HEK293 (cell line): ENCODE measurements around the gene OR1I1.

ENCODE experiments used
- CTCF ChIA-PET: fragments of 350-600 bp; formaldehyde crosslinking; extraction: SDS; loops from one replicate; lab custom pipeline; 2021; ENCODE audit warnings: antibody characterized with exemption; lab: Yijun Ruan, JAX
- POLR2A ChIA-PET: fragments of 300-600 bp; formaldehyde crosslinking; extraction: SDS; loops from one replicate; lab custom pipeline; 2020; ENCODE audit warnings: antibody characterized with exemption, inconsistent platforms; lab: Yijun Ruan, JAX
- H3K27ac ChIP-seq: fragments of 200-500 bp; sonication (Bioruptor generic); 2 replicates; pipeline ENCODE4 v1.5.1; 2014; ENCODE audit warnings: low read depth, low read length, control low read depth, inconsistent platforms; ENCODE audit errors: extremely low read depth
- H3K36me3 ChIP-seq, 2 experiments: fragments of 200-500 bp in 1 of 2; sonication (Bioruptor generic) in 1 of 2; 1 replicate in 1 of 2; 2 replicates in 1 of 2; pipeline ENCODE4 v1.5.1; 2014 to 2017; ENCODE audit warnings: inconsistent platforms in 2 of 2, low read length in 2 of 2; ENCODE audit not compliant: control insufficient read depth in 2 of 2, insufficient read depth in 1 of 2
- H3K4me1 ChIP-seq: fragments of 200-500 bp; sonication (Bioruptor generic); 2 replicates; pipeline ENCODE4 v1.5.1; 2014; ENCODE audit warnings: mild to moderate bottlenecking, low read length, inconsistent platforms; ENCODE audit not compliant: control insufficient read depth, insufficient read depth
- H3K4me3 ChIP-seq: 2 replicates; pipeline ENCODE4 v1.5.1; 2011; ENCODE audit warnings: low read depth, mild to moderate bottlenecking, control low read depth, low read length, moderate library complexity
- H3K9me3 ChIP-seq: fragments of 200-500 bp; sonication (Bioruptor generic); 2 replicates; pipeline ENCODE4 v1.5.1; 2014; ENCODE audit warnings: low read depth, low read length, inconsistent platforms; ENCODE audit not compliant: control insufficient read depth, insufficient read depth
- BCL11A ChIP-seq: fragments of 450-650 bp; formaldehyde crosslinking; IDR thresholded peaks from 2 replicates; pipeline ENCODE4 v1.5.1; 2016; ENCODE audit warnings: low read depth, missing biosample characterization, missing genetic modification characterization
- HOXD13 ChIP-seq: sonication (generic); formaldehyde crosslinking; IDR thresholded peaks from 2 replicates; pipeline ENCODE4 v1.8.0; 2022; ENCODE audit warnings: missing genetic modification reagents, borderline replicate concordance
- KLF10 ChIP-seq: fragments of 450-650 bp; IDR thresholded peaks from 2 replicates; pipeline ENCODE4 v1.5.1; 2018; ENCODE audit warnings: missing biosample characterization, mild to moderate bottlenecking, missing genetic modification characterization
- KLF17 ChIP-seq: fragments of 450-650 bp; formaldehyde crosslinking; IDR thresholded peaks from 2 replicates; pipeline ENCODE4 v1.5.1; 2016; ENCODE audit warnings: missing biosample characterization, missing genetic modification characterization
- PRDM4 ChIP-seq: fragments of 450-650 bp; formaldehyde crosslinking; IDR thresholded peaks from 2 replicates; pipeline ENCODE4 v1.5.1; 2017; ENCODE audit warnings: missing biosample characterization, missing genetic modification characterization
- SCRT2 ChIP-seq: fragments of 450-650 bp; formaldehyde crosslinking; IDR thresholded peaks from 2 replicates; pipeline ENCODE4 v1.5.1; 2016; ENCODE audit warnings: missing biosample characterization, missing genetic modification characterization
- TCF7L2 ChIP-seq: IDR thresholded peaks from 2 replicates; pipeline ENCODE4 v1.6.1; 2011; ENCODE audit warnings: low read depth, mild to moderate bottlenecking, inconsistent platforms, low read length, moderate library complexity, borderline replicate concordance
- ZBTB44 ChIP-seq: fragments of 450-650 bp; IDR thresholded peaks from 2 replicates; pipeline ENCODE4 v1.5.1; 2018; ENCODE audit warnings: missing biosample characterization, mild to moderate bottlenecking, missing genetic modification characterization
- ZNF157 ChIP-seq: fragments of 450-650 bp; formaldehyde crosslinking; IDR thresholded peaks from 2 replicates; pipeline ENCODE4 v1.5.1; 2016; ENCODE audit warnings: missing biosample characterization, missing genetic modification characterization
- ZNF214 ChIP-seq: fragments of 450-650 bp; formaldehyde crosslinking; IDR thresholded peaks from 2 replicates; pipeline ENCODE4 v1.5.1; 2017; ENCODE audit warnings: missing biosample characterization, mild to moderate bottlenecking, missing genetic modification characterization, borderline replicate concordance
- ZNF223 ChIP-seq: fragments of 450-650 bp; formaldehyde crosslinking; IDR thresholded peaks from 2 replicates; pipeline ENCODE4 v1.5.1; 2016; ENCODE audit warnings: missing biosample characterization, missing genetic modification characterization
- ZNF311 ChIP-seq: fragments of 450-650 bp; formaldehyde crosslinking; IDR thresholded peaks from 2 replicates; pipeline ENCODE4 v1.5.1; 2017; ENCODE audit warnings: missing biosample characterization, missing genetic modification characterization, borderline replicate concordance
- ZNF350 ChIP-seq: fragments of 450-650 bp; formaldehyde crosslinking; IDR thresholded peaks from 2 replicates; pipeline ENCODE4 v1.5.0; 2017; ENCODE audit warnings: missing biosample characterization, mild to moderate bottlenecking, missing genetic modification characterization
- ZNF426 ChIP-seq: fragments of 450-650 bp; formaldehyde crosslinking; IDR thresholded peaks from 2 replicates; pipeline ENCODE4 v1.5.1; 2017; ENCODE audit warnings: missing biosample characterization, missing genetic modification characterization, mild to moderate bottlenecking, inconsistent platforms, moderate library complexity
- ZNF521 ChIP-seq: fragments of 450-650 bp; formaldehyde crosslinking; IDR thresholded peaks from 2 replicates; pipeline ENCODE4 v1.5.1; 2017; ENCODE audit warnings: missing biosample characterization, mild to moderate bottlenecking, missing genetic modification characterization
- ZNF530 ChIP-seq: fragments of 450-650 bp; formaldehyde crosslinking; IDR thresholded peaks from 2 replicates; pipeline ENCODE4 v1.5.1; 2016; ENCODE audit warnings: low read depth, missing biosample characterization, missing genetic modification characterization
- ZNF561 ChIP-seq: fragments of 450-650 bp; IDR thresholded peaks from 2 replicates; pipeline ENCODE4 v1.5.1; 2018; ENCODE audit warnings: missing biosample characterization, missing genetic modification characterization, borderline replicate concordance
- ZNF600 ChIP-seq: fragments of 450-650 bp; formaldehyde crosslinking; IDR thresholded peaks from 2 replicates; pipeline ENCODE4 v1.5.1; 2016; ENCODE audit warnings: missing biosample characterization, missing genetic modification characterization
- ZNF664 ChIP-seq: fragments of 450-650 bp; formaldehyde crosslinking; IDR thresholded peaks from 2 replicates; pipeline ENCODE4 v1.5.1; 2016; ENCODE audit warnings: missing biosample characterization, missing genetic modification characterization
- ZNF670 ChIP-seq: fragments of 450-650 bp; formaldehyde crosslinking; IDR thresholded peaks from 2 replicates; pipeline ENCODE4 v1.5.1; 2016; ENCODE audit warnings: missing biosample characterization, missing genetic modification characterization, low read depth
- ZNF768 ChIP-seq: fragments of 450-650 bp; formaldehyde crosslinking; IDR thresholded peaks from 2 replicates; pipeline ENCODE4 v1.5.1; 2018; ENCODE audit warnings: missing biosample characterization, mild to moderate bottlenecking, missing genetic modification characterization
- ZNF785 ChIP-seq: fragments of 450-650 bp; formaldehyde crosslinking; IDR thresholded peaks from 2 replicates; pipeline ENCODE4 v1.5.1; 2016; ENCODE audit warnings: missing biosample characterization, missing genetic modification characterization
- ZSCAN30 ChIP-seq: fragments of 450-650 bp; IDR thresholded peaks from 2 replicates; pipeline ENCODE4 v1.5.1; 2018; ENCODE audit warnings: missing biosample characterization, mild to moderate bottlenecking, missing genetic modification characterization, moderate library complexity
- TF ChIP-seq, protein P1 (sequence below): fragments of 450-650 bp; formaldehyde crosslinking; IDR thresholded peaks from 2 replicates; pipeline ENCODE4 v1.5.1; 2016; ENCODE audit warnings: missing biosample characterization, missing genetic modification characterization

Gene OR1I1

GRCh38 chr19:15110418-15110815 is 28.4 kb downstream of the OR1I1 start:
- no peaks in the 10 kb centered on the region for H3K9me3 ChIP-seq
- TF ChIP-seq KLF10 (tag by site-specific recombination): no peak
- TF ChIP-seq BCL11A: no peak
- no peak for TF ChIP-seq ZNF214 (tag by site-specific recombination)
- no peak for TF ChIP-seq ZNF664 (tag by site-specific recombination)
- TF ChIP-seq KLF17 (tag by site-specific recombination): no peak
- no peak for TF ChIP-seq ZNF670 (tag by site-specific recombination)
- TF ChIP-seq ZNF768 (tag by site-specific recombination): no peak
- TF ChIP-seq ZBTB44 (tag by site-specific recombination): no peak
- peaks cover 0 to 56% of the 10 kb centered on the region in 2 experiments; a peak in 2 of 3 replicates for H3K36me3 ChIP-seq
- H3K27ac ChIP-seq: no peak overlapping the region
- no peak overlapping the region for H3K4me3 ChIP-seq
- POLR2A ChIA-PET: interaction anchor here (0.6 kb wide), 1 partner anchor 1323 kb away, joined by 9 read pairs; no protein-coding TSS in a partner anchor
- CTCF ChIA-PET: interaction anchor here (1.5 kb wide), 1 partner anchor 39 kb away, joined by 4 read pairs; no protein-coding TSS in a partner anchor
- H3K4me1 ChIP-seq: no peaks in the 10 kb centered on the region; the same call in 1 of the 2 replicates

DNA sequence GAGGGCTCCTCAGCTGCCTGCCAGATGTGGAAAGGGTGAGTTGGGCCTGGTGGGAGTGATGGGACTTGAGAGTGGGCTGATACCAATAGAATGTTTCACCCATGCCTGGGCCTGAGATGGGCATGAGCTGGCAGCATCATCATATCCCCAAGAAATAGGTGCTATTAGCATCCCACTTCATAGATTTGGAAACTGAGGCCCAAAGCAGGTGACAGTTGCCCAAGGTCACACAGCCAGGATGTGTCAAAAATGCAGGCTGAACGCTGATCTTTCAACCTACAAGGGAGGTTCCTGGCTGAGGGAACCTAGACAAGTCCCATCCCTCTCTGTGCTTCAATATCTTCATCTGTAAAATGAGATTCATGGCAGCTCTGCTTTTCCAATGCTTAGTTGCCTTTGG is 29.7 kb downstream of the OR1I1 start:
- POLR2A ChIA-PET: no interaction called here
- Histone ChIP-seq H3K9me3 (no peaks in the 10 kb centered on the region), H3K4me1 (no peaks in the 10 kb centered on the region; the same call in 1 of the 2 replicates), H3K27ac (no peak overlapping the region), H3K4me3 (no peak overlapping the region), H3K36me3 (peaks cover 0 to 69% of the 10 kb centered on the region in 2 experiments; a peak in 2 of 3 replicates)
- TF ChIP-seq ZNF223 (tag by site-specific recombination): no peak
- no peak for TF ChIP-seq PRDM4 (tag by site-specific recombination)
- TF ChIP-seq TCF7L2: no peak
- no peak for TF ChIP-seq KLF10 (tag by site-specific recombination)
- TF ChIP-seq ZNF350 (tag by site-specific recombination): no peak
- TF ChIP-seq ZNF311 (tag by site-specific recombination): no peak
- TF ChIP-seq SCRT2 (tag by site-specific recombination): no peak
- TF ChIP-seq ZNF785 (tag by site-specific recombination): no peak
- TF ChIP-seq ZNF561: no peak
- CTCF ChIA-PET: interaction anchor here (1.1 to 2.3 kb wide), 3 partner anchors 9 to 38 kb away, joined by 4 to 9 read pairs (median 4); no protein-coding TSS in a partner anchor

- Histone ChIP-seq H3K9me3 (no peaks in the 10 kb centered on the region), H3K4me3 (no peak overlapping the region), H3K36me3 (peaks cover 0 to 75% of the 10 kb centered on the region in 2 experiments; a peak in 2 of 3 replicates), H3K27ac (no peak overlapping the region), H3K4me1 (no peaks in the 10 kb centered on the region; the same call in 1 of the 2 replicates)
- ChIA-PET POLR2A (interaction anchor here (0.8 to 1.0 kb wide), 2 partner anchors 14 to 242 kb away, joined by 3 read pairs; no protein-coding TSS in a partner anchor), CTCF (interaction anchor here (0.6 to 2.3 kb wide), 4 partner anchors 11 to 450 kb away, joined by 3 to 9 read pairs (median 6); a partner anchor contains a TSS)
- no peak for TF ChIP-seq ZNF600 (tag by site-specific recombination)
- TF ChIP-seq ZNF157 (tag by site-specific recombination): no peak
- no peak for TF ChIP-seq ZNF530 (tag by site-specific recombination)
- no peak for TF ChIP-seq ZNF670 (tag by site-specific recombination)
- TF ChIP-seq ZNF426: no peak
- TF ChIP-seq, protein P1, sequence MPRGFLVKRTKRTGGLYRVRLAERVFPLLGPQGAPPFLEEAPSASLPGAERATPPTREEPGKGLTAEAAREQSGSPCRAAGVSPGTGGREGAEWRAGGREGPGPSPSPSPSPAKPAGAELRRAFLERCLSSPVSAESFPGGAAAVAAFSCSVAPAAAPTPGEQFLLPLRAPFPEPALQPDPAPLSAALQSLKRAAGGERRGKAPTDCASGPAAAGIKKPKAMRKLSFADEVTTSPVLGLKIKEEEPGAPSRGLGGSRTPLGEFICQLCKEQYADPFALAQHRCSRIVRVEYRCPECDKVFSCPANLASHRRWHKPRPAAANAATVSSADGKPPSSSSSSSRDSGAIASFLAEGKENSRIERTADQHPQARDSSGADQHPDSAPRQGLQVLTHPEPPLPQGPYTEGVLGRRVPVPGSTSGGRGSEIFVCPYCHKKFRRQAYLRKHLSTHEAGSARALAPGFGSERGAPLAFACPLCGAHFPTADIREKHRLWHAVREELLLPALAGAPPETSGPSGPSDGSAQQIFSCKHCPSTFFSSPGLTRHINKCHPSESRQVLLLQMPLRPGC: no peak
- no peak for TF ChIP-seq HOXD13 (CRISPR knock-in tag)
- no peak for TF ChIP-seq ZSCAN30 (tag by site-specific recombination)
- TF ChIP-seq ZNF521 (tag by site-specific recombination): no peak
These were observed 30.4 kb downstream of the OR1I1 start for GRCh38 chr19:15112385-15112784.
